ENCODE measurements around the gene GOLGA8A.

The GOLGA8A gene

GRCh38 chr15:34437687-34438086 lies at the start of gene GOLGA8A:
GOLGA8A (minus strand) TSS chr15:34437808; CDS start chr15:34389691, 48,117 bp downstream.
- no peaks in the 10 kb centered on the region for H3K36me3 ChIP-seq (ENCODE audit: insufficient read depth)
- no peaks in the 10 kb centered on the region for H3K27me3 ChIP-seq (ENCODE audit: insufficient read depth, low read depth)
- no peak within 1 kb of the TSS for H3K9ac ChIP-seq
- no peaks in the 10 kb centered on the region for H3K79me2 ChIP-seq (ENCODE audit: insufficient read depth, low read depth)
- H3K4me1 ChIP-seq (ENCODE audit: low read depth, poor library complexity, severe bottlenecking) = no peaks in the 10 kb centered on the region
- no peak within 1 kb of the TSS for H3K4me2 ChIP-seq
- no peak within 1 kb of the TSS for H2AFZ ChIP-seq (ENCODE audit: low read depth)
- H3K4me3 ChIP-seq (IDR thresholded peaks at IDR 0.05; ENCODE audit: insufficient read depth, low read depth, low read length) = no peak within 1 kb of the TSS
- no peak within 1 kb of the TSS for H3K27ac ChIP-seq
- no peaks in the 10 kb centered on the region for H4K20me1 ChIP-seq (ENCODE audit: insufficient read depth)
- no peak for TF ChIP-seq CTCF (conservative IDR thresholded peaks at IDR 0.05; ENCODE audit: low read depth, low read length)

- no peak for TF ChIP-seq CTCF (conservative IDR thresholded peaks at IDR 0.05; ENCODE audit: low read depth, low read length)
- no peaks in the 10 kb centered on the region for H3K4me1 ChIP-seq (ENCODE audit: low read depth, poor library complexity, severe bottlenecking)
- H2AFZ ChIP-seq (ENCODE audit: low read depth) = no peak overlapping the region
- H4K20me1 ChIP-seq (ENCODE audit: insufficient read depth) = no peaks in the 10 kb centered on the region
- H3K4me2 ChIP-seq = no peak overlapping the region
- no peak overlapping the region for H3K27ac ChIP-seq
- H3K27me3 ChIP-seq (ENCODE audit: insufficient read depth, low read depth) = no peaks in the 10 kb centered on the region
- H3K36me3 ChIP-seq (ENCODE audit: insufficient read depth) = no peaks in the 10 kb centered on the region
- H3K9ac ChIP-seq = no peak overlapping the region
- H3K4me3 ChIP-seq (IDR thresholded peaks at IDR 0.05; ENCODE audit: insufficient read depth, low read depth, low read length) = no peak overlapping the region
- no peaks in the 10 kb centered on the region for H3K79me2 ChIP-seq (ENCODE audit: insufficient read depth, low read depth)
These were observed 46.0 kb upstream of the GOLGA8A start for GRCh38 chr15:34483644-34484043.

- Histone ChIP-seq H3K36me3 (ENCODE audit: insufficient read depth) (no peaks in the 10 kb centered on the region), H3K79me2 (ENCODE audit: insufficient read depth, low read depth) (no peaks in the 10 kb centered on the region), H2AFZ (ENCODE audit: low read depth) (no peak overlapping the region), H3K4me3 (IDR thresholded peaks at IDR 0.05; ENCODE audit: insufficient read depth, low read depth, low read length) (no peak overlapping the region), H3K27me3 (ENCODE audit: insufficient read depth, low read depth) (no peaks in the 10 kb centered on the region), H3K27ac (no peak overlapping the region), H3K4me2 (no peak overlapping the region), H3K4me1 (ENCODE audit: low read depth, poor library complexity, severe bottlenecking) (no peaks in the 10 kb centered on the region), H4K20me1 (ENCODE audit: insufficient read depth) (no peaks in the 10 kb centered on the region), H3K9ac (no peak overlapping the region)
- no peak for TF ChIP-seq CTCF (conservative IDR thresholded peaks at IDR 0.05; ENCODE audit: low read depth, low read length)
These were observed 43.8 kb upstream of the GOLGA8A start for GRCh38 chr15:34481370-34481769.

- Histone ChIP-seq H2AFZ (ENCODE audit: low read depth) (no peak overlapping the region), H3K4me1 (ENCODE audit: low read depth, poor library complexity, severe bottlenecking) (no peaks in the 10 kb centered on the region), H3K79me2 (ENCODE audit: insufficient read depth, low read depth) (no peaks in the 10 kb centered on the region), H3K27ac (no peak overlapping the region), H3K9ac (no peak overlapping the region), H3K4me2 (no peak overlapping the region), H4K20me1 (ENCODE audit: insufficient read depth) (no peaks in the 10 kb centered on the region), H3K4me3 (IDR thresholded peaks at IDR 0.05; ENCODE audit: insufficient read depth, low read depth, low read length) (no peak overlapping the region), H3K27me3 (ENCODE audit: insufficient read depth, low read depth) (no peaks in the 10 kb centered on the region), H3K36me3 (ENCODE audit: insufficient read depth) (no peaks in the 10 kb centered on the region)
- TF ChIP-seq CTCF (conservative IDR thresholded peaks at IDR 0.05; ENCODE audit: low read depth, low read length) = no peak
These were observed 36.2 kb upstream of the GOLGA8A start for GRCh38 chr15:34473840-34474239.

Data from KMS-11 (cell line).